HL-60 (cell line): Measurements from ENCODE around the gene TRDN.

Experiments
- CTCF ChIP-seq: IDR thresholded peaks from one replicate; pipeline ENCODE4 v1.5.1; 2011; ENCODE audit warnings: low read length, control low read depth, inconsistent platforms; ENCODE audit not compliant: insufficient read depth
- POLR2AphosphoS5 ChIP-seq: IDR thresholded peaks from 2 replicates; pipeline ENCODE4 v1.6.1; 2012; ENCODE audit warnings: low read depth
- SPI1 ChIP-seq: IDR thresholded peaks from 2 replicates; pipeline ENCODE4 v1.6.1; 2012; ENCODE audit warnings: low read depth, mild to moderate bottlenecking, borderline replicate concordance
- TF ChIP-seq, protein P1 (sequence below): IDR thresholded peaks from 2 replicates; pipeline ENCODE4 v1.6.1; 2012; ENCODE audit warnings: low read depth; ENCODE audit not compliant: insufficient replicate concordance

DNA sequence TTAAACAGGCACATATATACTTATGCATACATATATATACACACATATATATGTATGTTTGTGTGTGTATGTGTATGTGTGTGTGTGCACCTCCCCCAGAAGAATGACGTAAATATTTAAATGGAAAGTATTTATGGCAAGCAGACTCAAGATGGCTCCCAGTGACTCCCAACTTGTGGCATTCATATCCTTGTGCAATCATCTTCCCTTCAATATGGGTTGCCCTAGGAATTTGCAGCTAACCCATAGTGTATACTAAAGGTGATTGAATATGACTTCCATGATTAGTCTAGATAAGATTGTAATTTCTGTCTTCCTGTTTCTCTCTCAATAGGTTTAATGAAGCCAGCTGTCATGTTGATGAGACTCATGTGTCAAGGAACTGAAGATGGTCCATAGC lies 127.6 kb downstream of the TRDN start:
- TF ChIP-seq CTCF (no peak), POLR2AphosphoS5 (no peak), SPI1 (no peak)
- TF ChIP-seq, protein P1, sequence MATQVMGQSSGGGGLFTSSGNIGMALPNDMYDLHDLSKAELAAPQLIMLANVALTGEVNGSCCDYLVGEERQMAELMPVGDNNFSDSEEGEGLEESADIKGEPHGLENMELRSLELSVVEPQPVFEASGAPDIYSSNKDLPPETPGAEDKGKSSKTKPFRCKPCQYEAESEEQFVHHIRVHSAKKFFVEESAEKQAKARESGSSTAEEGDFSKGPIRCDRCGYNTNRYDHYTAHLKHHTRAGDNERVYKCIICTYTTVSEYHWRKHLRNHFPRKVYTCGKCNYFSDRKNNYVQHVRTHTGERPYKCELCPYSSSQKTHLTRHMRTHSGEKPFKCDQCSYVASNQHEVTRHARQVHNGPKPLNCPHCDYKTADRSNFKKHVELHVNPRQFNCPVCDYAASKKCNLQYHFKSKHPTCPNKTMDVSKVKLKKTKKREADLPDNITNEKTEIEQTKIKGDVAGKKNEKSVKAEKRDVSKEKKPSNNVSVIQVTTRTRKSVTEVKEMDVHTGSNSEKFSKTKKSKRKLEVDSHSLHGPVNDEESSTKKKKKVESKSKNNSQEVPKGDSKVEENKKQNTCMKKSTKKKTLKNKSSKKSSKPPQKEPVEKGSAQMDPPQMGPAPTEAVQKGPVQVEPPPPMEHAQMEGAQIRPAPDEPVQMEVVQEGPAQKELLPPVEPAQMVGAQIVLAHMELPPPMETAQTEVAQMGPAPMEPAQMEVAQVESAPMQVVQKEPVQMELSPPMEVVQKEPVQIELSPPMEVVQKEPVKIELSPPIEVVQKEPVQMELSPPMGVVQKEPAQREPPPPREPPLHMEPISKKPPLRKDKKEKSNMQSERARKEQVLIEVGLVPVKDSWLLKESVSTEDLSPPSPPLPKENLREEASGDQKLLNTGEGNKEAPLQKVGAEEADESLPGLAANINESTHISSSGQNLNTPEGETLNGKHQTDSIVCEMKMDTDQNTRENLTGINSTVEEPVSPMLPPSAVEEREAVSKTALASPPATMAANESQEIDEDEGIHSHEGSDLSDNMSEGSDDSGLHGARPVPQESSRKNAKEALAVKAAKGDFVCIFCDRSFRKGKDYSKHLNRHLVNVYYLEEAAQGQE: no peak
